Brain pericyte (primary cell): Measurements from ENCODE around the gene PRKN.

Source experiments
- DNase-seq: peaks from one replicate; pipeline ENCODE4 v3.0.0-alpha.2; 2012; ENCODE audit warnings: low read depth, low spot score

Gene PRKN

DNA sequence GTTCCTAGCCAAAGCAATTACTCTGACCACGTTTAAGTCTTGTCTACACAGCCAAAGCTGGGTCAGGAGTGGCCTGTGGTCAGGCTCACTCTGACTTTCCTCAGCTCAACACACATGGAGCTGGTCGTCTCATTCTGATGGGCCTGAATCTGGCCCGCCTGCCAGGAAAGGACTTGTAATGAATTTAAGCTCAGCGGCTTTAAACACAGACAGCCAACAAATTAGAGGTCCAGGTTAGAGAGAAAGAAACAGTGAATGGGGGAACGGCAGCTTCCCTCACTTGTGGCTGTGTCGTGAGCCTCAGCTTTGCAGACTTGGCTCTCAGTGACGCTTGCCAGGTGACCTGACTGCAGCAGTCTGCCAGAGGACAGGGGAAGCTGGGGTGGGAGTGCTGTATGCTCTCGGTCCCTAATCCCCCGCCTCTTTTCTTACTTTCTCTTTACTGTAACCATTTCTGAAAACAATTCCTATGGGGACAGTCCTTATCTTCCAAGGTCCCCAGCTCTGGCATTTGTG lies 1331.8 kb downstream of the PRKN start:
- DNase-seq: no peak

- DNase-seq: no peak
Measured at GRCh38 chr6:161394437-161394836, 1333.1 kb downstream of the PRKN start.

GRCh38 chr6:161393839-161394364 lies 1333.7 kb downstream of the PRKN start:
- peak; percentile 56 for DNase-seq

GRCh38 chr6:161393292-161393691 lies 1334.3 kb downstream of the PRKN start:
- no peak for DNase-seq

DNA sequence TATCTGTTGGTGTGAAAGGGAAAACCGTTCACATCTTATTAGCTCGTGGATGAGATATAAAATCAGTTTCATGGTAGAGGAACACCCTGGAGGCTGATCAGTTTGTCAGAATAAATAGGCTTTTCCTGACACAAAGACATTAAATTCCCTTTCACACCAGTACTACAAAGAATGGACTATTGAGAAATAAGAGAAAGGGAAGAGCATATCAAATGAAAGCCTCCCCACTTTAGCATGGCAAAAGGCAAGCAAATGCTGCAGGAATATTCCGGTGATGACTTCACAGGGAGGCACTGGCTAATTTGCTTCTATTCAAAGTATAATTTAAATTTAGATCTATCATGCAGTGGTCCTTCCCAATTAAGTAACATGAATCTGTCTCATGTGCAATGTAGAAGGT lies 1337.8 kb downstream of the PRKN start:
- no peak for DNase-seq

GRCh38 chr6:161383951-161384350 lies 1343.6 kb downstream of the PRKN start:
- no peak for DNase-seq

DNA sequence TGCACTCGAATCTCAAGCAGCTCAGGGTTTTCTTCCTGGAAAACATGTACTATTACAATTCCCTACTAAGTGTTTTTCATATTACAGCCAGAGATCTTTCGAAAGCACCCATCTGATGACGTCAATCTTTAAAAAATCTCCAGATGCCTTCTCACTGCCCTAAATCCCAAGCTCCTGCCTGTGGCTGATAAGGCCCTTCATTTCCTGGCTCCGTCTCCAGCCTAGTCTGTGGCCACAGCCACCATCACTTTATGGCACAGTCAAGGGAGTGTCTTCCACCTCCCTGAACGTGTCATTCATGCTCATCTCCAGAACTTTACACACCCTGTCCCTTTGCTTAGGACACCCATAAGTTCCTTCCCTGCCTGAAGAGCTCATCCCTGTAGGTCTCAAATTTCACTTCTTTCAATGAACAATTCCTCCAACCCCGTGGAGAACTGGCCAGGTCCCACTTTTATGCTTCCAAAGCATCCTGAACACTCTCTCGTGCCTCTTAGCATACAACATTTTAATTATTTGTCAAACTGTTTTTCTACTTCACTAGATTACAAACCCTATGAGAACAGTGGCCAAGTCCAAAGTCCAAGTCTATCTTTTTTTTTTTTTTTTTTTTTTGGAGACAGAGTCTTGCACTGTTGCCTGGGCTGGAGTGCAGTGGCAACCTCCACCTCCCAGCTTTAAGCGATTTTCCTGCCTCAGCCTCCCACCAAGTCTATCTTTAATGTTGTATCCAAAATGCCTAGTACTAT lies 1347.6 kb downstream of the PRKN start:
- DNase-seq: no peak

- DNase-seq: no peak
Measured at GRCh38 chr6:161378115-161378514, 1349.5 kb downstream of the PRKN start.

DNA sequence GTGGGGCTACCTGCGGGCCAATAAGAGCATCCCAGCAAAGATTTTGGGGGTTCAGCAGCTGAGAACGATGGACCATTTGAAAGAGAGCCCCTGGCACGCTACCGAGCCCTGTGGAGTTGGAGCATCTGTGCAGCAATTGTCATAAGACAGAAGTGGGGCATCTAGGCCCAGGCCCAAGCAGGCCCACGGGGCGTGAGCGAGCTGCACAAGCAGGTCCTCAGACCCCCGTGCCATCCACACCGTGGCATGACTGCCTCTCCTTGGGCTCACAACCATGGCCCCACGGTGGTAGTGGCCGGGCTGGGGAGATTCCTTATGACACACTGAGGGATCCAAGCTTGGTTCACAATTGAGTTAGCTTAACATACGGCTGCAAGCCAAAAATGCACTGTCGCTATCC lies 1350.5 kb downstream of the PRKN start:
- no peak for DNase-seq

DNA sequence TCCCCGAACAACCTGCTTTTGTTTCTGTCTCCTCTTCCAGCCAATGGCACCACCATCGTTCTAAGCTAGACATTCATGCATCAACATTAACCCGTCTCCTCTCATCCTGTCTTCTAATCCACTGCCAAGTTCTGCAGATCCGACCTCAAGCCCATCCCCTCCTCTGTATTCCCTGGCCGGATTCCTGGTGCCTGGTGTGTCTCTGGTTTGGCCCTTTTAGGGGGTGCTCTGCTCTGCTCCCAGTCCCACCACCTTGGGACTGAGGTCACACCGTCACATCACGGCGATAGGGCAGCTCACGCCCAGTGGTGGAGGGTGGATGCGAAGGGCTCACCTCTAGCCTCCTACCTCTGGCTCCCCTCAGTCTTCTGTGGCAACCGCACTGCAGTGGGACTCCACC lies 1351.2 kb downstream of the PRKN start:
- no peak for DNase-seq

DNA sequence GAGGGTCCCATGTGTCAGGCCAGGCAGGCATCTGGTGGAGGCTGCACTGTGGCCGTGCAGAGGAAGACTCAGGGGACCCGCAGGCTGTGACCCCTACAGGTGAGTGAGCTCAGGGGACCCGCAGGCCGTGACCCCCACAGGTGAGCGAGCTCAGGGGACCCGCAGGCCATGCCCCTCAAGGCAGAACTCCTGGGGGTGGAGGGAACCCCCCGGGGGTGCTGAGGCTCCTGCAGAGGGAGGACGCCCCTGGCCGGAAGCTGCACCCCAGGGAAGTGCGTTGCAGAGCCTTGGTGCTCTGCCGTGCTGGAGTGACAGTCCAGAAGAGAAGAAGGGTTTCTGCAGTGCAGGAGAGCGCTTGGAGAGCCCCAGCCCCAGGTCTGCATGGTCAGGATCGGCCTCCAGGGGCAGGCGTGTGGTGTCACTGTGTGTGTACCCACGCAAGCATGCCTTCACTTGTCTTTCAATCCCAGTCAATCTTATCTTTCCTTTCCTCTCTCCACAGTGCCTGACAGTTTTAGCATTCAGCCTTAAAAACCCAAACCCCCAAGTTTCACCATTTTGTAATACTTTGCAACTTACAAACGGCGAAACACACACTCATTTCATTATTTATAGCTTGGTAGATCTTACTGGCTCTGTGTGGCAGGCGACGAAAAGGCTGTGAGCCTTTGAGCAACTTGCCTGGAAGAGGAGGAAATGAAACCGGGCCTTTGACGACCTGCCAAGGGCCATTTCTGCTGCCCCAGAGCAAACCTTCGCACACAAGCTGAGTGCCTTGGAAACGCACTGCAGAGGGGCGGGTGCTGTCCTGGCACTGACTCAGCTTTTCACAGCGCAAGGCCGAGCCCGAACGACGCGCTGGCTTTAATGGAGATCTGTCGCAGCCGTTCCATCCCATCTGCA lies 1352.3 kb downstream of the PRKN start:
- no peak for DNase-seq

DNA sequence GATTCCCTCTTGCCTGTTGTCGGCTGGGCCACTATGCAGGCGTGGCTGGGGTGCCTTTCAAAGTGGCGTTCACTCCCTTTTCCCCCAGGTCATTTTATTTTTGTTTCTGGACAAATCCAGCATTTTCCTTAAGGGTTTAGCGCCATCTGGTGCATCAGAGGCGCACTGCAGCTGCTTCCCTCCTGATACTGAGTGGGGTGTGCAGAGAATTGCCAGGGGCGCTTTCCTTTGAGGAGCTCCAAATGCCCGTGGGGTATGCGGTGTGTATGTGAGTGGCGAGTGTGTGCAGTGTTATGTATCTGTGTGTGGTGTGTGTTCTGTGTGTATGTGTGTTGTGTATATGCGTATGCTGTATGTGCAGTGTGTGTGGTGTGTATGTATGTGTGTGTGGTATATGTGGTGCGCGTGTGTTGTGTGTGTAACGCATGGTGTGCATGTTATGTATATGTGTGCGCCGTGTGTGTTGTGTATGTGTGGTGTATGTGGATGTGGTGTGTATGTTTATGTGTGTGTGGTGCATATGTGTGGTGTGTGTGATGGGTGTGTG lies 1353.6 kb downstream of the PRKN start:
- DNase-seq: no peak

DNA sequence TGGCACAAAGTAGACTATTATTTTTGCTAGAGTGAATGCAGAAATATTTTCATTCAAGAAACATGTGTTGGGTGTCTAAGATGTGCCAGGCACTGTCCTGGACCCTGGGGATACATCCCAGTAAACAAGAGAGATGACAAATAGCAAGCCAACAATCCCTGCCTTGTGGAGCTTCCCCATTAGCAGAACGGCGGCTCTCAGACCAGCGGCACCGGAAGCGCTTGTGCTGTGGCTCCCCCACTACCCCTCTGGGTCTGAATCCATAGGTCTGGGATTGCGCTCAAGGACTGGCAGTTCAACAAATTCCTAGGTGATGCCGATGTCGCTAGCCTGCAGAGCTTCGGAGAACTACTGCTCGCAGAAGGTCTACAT lies 1355.2 kb downstream of the PRKN start:
- DNase-seq: no peak

DNA sequence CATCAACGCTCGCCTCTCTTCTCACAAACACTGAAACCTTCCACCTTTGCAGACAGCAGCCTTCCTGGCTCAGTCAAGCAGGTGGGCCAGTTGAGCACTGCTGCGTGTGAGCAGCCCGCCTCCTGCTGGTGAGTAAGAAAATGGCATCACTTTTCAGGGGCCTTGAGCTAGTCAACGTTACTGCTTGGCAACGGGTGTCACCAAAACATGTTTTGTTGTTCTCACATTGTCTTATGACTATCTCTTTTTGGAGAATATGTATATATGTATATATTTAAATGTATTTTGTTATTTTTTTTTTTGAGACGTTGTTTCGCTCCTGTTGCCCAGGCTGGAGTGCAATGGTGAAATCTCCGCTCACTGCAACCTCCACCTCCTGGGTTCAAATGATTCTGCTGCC lies 1356.7 kb downstream of the PRKN start:
- DNase-seq: peak; percentile 42

DNA sequence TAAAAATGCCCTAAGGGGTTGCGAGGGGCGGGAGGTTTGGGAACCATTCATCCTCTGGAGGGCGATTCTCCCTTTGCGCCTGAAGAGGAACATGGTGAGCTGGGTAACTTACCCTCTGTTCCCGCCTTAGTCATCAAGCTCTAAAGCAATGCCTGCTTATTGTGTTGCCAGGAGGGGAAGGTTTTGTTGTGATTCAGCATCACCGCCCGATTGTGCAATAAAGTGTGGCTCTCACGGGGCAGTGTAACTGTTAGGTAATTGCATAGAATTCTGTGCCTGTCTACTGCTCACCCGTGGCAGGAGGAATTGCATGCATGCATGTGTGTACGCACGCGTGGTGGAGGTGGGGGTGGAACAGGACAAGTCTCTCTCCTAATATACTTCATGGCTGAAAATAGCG lies 1358.2 kb downstream of the PRKN start:
- no peak for DNase-seq

DNA sequence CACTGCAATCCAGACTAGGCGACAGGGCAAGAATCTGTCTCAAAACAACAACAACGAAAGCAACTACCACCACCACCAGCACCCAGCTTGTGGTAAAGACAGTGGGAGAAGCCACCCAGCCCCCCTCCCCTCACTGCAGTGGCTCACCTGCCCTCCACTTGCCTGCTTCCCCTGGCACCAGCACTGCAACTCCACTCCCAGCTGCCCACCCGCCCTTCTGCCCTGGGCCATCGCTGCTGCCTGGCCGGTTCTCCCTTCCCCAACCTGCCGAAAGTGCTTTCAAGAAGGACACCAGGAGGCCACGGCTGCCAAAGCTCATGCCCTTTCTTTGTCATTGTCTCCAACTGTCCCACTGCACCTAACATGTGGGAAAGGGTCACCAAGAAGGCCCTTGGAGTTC lies 1359.1 kb downstream of the PRKN start:
- no peak for DNase-seq

DNA sequence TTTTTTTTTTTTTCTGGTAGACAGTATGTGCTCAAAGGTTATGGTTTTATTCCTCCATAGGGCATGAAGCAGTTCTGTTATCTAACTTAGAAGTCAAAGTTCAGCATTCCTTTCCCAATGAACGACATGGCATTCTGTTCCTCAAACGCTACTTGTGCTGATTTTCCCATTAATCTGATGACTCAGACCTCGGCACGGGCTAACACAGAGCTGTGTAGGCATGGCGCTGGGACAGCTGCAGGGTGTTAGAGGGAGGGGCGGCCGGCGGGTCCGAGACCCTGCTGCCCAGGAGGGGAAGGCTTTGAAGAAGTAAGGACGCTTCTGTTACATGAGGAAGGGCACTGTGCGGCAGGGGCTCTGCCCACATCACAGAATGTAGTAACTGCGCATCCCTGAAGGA lies 1360.1 kb downstream of the PRKN start:
- no peak for DNase-seq

- DNase-seq: no peak
Measured at GRCh38 chr6:161366301-161366923, 1361.2 kb downstream of the PRKN start.

DNA sequence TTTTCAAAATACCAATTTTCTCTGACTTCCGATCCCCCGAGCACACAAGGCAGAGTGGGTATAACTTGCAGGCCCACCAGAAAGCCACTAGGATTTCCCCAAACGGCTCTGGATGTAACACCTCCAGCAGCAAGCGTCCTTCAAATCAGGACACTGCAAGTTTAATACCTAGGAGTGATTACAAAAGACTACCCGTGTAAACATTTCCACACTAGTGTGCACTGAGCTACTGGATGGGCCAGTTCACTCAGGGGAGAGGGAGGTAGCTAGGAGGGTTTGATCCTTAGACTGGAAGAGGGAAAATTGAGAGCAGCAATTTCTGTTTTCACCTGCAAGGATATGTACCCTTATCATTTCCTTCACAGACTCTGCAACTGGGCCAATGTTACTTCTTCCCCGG lies 1361.9 kb downstream of the PRKN start:
- DNase-seq: no peak

DNA sequence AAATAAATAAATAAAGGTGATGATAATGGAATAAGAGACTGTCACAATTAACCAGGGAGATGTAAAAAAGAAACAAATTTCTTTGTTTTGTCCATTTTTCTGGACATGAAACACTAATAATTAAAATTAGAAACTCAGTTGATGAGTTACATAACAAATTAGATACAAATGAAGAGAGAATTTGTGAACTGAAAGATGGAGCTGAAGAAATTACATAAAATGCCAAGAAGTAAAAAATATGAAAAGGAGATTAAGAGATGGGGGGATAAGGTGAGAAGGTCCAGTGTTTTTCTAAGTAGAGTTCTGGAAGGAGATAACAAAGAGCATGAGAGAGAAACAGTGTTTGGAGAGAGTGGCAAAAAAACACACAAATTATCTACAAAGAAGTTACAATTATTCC lies 1364.3 kb downstream of the PRKN start:
- no peak for DNase-seq

DNA sequence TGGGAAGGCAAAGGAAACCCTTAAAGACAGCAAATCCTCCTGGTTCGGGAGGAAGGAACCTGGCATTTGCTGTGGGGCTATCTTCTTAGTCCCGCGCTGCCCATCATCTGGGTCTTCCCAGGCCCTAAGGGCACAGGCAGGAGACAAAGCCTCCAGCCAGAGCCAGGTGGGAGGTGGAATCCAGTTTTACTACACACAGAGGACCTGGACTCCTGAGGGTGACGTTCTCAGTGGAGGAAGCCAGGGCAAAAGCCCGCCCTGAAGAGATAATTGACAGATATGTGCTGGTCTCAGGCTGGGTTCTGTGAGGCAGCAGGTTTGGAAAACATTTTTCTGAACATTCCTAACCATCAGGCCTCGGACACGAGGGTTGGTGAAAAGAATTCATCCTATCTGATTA lies 1365.3 kb downstream of the PRKN start:
- DNase-seq: no peak

- no peak for DNase-seq
Measured at GRCh38 chr6:161361529-161361928, 1366.0 kb downstream of the PRKN start.
